Measurements from ENCODE around the gene CNN1. TPM values are rescaled to one million over a fixed set of nuclear protein-coding genes. Genes with fewer than 3 reads are reported as not detected.
"Not testable (repeated sequence)": the region's sequence is repeated elsewhere in the genome, so short reads cannot be mapped to it uniquely, and the experiment has no call there.

CNN1 gene
- total RNA-seq, 3 donors from 2014 or later, result 19.3 to 1,130 (median 71.6) TPM

DNA sequence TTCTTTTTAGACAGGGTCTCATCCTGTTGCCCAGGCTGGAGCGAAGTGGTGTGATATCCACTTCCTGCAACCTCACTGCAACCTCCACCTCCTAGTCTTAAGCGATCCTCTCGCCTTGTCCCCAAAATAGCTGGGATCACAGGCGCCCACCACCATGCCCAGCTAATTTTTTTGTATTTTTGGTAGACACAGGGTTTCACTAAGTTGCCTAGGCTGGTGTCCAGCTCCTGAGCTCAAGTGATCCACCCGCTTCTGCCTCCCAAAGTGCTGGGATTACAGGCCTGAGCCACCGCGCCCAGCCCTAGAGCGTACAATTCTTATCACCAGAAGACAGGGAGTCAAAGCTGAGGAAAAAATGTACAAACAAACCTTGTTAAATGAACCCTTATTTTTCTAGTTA is 24.9 kb downstream of the CNN1 start:
- Histone ChIP-seq H3K4me1 (ENCODE audit: low read depth) (peaks cover 3% of the 10 kb centered on the region), H3K36me3 (ENCODE audit: low read depth) (no peaks in the 10 kb centered on the region), H3K4me3 (no peak overlapping the region), H3K9me3 (no peaks in the 10 kb centered on the region)
- ATAC-seq, result no peak
- intact Hi-C loops (cut with DNase I, micrococcal nuclease), result no loop called here
- DNase-seq, result no peak
- TF ChIP-seq, protein P1, sequence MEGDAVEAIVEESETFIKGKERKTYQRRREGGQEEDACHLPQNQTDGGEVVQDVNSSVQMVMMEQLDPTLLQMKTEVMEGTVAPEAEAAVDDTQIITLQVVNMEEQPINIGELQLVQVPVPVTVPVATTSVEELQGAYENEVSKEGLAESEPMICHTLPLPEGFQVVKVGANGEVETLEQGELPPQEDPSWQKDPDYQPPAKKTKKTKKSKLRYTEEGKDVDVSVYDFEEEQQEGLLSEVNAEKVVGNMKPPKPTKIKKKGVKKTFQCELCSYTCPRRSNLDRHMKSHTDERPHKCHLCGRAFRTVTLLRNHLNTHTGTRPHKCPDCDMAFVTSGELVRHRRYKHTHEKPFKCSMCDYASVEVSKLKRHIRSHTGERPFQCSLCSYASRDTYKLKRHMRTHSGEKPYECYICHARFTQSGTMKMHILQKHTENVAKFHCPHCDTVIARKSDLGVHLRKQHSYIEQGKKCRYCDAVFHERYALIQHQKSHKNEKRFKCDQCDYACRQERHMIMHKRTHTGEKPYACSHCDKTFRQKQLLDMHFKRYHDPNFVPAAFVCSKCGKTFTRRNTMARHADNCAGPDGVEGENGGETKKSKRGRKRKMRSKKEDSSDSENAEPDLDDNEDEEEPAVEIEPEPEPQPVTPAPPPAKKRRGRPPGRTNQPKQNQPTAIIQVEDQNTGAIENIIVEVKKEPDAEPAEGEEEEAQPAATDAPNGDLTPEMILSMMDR (IDR thresholded peaks at IDR 0.05), result no peak

DNA sequence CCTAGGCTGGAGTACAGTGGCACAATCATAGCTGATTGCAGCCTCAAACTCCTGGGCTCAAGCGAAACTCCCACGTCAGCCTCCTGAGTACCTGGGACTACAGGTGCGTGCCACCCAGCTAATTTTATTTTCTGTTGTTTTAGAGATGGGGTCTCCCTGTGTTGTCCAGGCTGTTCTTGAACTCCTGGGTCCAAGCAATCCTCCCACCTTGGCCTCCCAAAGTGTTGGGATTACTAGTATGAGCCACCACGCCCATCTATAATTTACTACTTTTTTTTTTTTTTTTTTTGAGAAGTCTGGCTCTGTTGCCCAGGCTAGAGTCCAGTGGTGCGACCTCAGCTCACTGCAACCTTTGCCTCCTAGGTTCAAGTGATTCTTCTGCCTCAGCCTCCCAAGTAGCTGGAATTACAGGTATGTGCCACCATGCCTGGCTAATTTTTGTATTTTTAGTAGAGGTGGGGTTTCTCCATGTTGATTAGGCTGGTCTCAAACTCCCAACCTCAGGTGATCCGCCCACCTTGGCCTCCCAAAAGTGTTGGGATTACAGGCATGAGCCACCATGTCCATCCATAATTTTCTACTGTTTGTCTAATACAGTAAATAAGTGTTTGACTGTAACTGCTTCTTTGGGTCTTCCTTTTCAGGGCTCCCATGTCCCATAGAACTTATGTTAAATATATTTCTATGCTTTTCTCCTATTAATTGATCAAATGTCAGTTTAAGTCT is 25.6 kb downstream of the CNN1 start:
- H3K9me3 ChIP-seq; H3K4me3 ChIP-seq; H3K36me3 ChIP-seq (ENCODE audit: low read depth); H3K4me1 ChIP-seq (ENCODE audit: low read depth); DNase-seq; ATAC-seq; intact Hi-C loops (cut with DNase I, micrococcal nuclease): not testable (repeated sequence)

DNA sequence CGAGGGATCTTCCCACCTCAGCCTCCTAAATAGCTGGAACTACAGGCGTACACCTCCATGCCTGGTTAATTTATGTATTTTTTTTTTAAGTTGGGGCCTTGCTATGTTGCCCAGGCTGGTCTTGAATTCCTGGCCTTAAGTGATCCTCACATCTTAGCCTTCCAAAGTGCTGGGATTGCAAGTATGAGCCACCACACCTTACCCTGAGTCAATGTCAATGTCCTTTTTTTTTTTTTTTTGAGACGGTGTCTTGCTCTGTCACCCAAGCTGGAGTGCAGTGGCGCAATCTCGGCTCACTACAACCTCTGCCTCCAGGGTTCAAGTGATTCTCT is 27.0 kb downstream of the CNN1 start:
- H3K9me3 ChIP-seq; H3K36me3 ChIP-seq (ENCODE audit: low read depth); H3K4me1 ChIP-seq (ENCODE audit: low read depth); intact Hi-C loops (cut with DNase I, micrococcal nuclease); DNase-seq; H3K4me3 ChIP-seq; ATAC-seq: not testable (repeated sequence)

DNA sequence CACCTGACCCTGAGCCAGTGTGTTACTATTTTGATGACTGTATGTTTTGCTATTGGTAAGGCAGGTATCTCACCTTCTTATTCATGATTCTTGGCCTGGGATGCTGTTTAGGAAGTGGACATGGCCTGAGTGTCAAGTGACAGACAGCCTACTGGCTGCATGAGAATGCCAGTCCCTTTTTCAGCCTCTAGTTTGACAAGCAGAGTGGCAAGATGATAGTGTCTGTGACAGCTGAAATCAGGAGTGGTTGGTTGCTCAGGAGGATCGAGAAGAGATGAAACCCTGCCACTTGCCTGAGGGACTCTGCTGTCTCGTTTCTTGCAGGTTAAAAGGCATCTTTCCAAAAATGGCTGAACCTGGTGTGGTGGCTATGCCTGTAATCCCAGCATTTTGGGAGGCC is 27.5 kb downstream of the CNN1 start:
- TF ChIP-seq, protein P1 (IDR thresholded peaks at IDR 0.05), result no peak
- ATAC-seq (no peak), DNase-seq (no peak)
- H3K9me3 ChIP-seq, result no peaks in the 10 kb centered on the region
- no peak overlapping the region for H3K4me3 ChIP-seq
- intact Hi-C loops (cut with DNase I, micrococcal nuclease), result no loop called here
- H3K36me3 ChIP-seq (ENCODE audit: low read depth), result no peaks in the 10 kb centered on the region
- no peaks in the 10 kb centered on the region for H3K4me1 ChIP-seq (ENCODE audit: low read depth)

DNA sequence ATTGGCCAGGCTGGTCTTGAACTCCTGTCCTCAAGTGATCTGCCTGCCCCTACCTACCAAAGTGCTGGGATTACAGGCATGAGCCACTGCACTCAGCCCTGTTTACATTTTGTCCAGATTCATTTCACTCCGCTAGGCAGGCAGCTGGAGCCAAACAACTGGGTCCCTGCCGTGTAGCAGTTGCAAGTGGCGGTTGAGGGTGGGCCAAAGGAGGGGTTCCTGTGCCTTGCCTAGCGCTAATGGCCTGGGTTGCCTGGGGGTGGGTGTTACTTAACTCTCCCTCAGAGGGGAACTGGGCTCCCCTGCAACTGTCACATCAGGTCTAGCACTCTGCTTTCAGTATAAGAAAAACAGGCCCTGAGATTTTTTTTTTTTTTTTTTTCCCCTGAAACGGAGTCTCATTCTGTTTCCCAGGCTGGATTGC is 31.4 kb downstream of the CNN1 start:
- H3K4me1 ChIP-seq (ENCODE audit: low read depth), result no peaks in the 10 kb centered on the region
- TF ChIP-seq, protein P1 (IDR thresholded peaks at IDR 0.05), result no peak
- H3K36me3 ChIP-seq (ENCODE audit: low read depth), result no peaks in the 10 kb centered on the region
- intact Hi-C loops (cut with DNase I, micrococcal nuclease), result loop anchor here in 1 of 2 donors (10.0 kb wide), 1 partner anchor 75 kb away; no protein-coding TSS in a partner anchor
- DNase-seq, result no peak
- no peak overlapping the region for H3K4me3 ChIP-seq
- no peaks in the 10 kb centered on the region for H3K9me3 ChIP-seq
- no peak for ATAC-seq

DNA sequence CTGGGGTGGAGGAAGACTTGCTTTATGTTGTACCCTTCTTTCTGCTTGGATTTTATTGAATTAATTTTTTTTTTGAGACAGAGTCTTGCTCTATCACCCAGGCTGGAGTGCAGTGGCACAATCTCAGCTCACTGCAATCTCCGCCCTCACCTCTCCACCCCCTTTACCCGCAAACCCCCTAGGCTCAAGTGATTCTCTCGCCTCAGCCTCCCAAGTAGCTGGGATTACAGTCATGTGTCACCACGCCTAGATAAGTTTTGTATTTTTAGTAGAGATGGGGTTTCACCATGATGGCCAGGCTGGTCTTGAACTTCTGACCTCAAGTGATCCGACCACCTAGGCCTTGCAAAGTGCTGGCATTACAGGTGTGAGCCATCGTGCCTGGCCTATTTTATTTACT is 34.7 kb downstream of the CNN1 start:
- ATAC-seq; H3K36me3 ChIP-seq (ENCODE audit: low read depth); DNase-seq; H3K9me3 ChIP-seq; H3K4me3 ChIP-seq; H3K4me1 ChIP-seq (ENCODE audit: low read depth): not testable (repeated sequence)
- intact Hi-C loops (cut with DNase I, micrococcal nuclease), result loop anchor here in 1 of 2 donors (10.0 kb wide), 1 partner anchor 79 kb away; no protein-coding TSS in a partner anchor

DNA sequence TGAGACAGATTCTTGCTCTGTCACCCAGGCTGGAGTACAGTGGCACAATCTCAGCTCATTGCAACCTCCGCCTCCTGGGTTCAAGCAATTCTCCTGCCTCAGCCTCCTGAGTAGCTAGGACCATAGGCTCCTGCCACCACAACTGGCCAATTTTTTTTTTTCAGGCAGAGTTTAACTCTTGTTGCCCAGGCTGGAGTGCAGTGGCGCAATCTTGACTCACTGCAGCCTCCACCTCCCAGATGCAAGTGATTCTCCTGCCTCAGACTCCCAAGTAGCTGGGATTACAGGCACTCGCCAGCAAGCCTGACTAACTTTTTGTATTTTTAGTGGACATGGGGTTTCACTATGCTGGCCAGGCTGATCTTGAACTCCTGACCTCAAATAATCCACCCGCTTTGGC is 35.1 kb downstream of the CNN1 start:
- H3K9me3 ChIP-seq; DNase-seq; H3K4me3 ChIP-seq; H3K36me3 ChIP-seq (ENCODE audit: low read depth); H3K4me1 ChIP-seq (ENCODE audit: low read depth); ATAC-seq: not testable (repeated sequence)
- intact Hi-C loops (cut with DNase I, micrococcal nuclease), result loop anchor here in 1 of 2 donors (10.0 kb wide), 1 partner anchor 79 kb away; no protein-coding TSS in a partner anchor

DNA sequence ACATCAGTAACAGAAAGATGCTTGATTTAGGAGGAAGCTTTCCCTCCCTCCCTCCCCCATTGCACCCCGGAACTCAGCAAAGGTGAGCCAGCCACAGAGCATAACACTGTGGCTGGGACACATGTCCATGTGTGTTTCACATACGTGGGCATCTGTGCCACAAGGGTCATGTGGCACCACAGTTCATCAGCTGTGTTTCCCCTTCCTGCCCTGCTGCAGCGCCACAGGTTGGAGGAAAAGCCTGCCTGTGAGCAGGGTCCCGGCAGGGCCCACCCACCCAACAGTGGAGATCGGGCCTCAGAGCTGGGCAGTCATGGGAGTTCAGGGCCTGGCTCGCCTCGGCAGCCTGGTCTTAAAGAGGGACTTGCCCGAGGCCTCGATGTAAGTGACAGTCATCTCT is 36.0 kb downstream of the CNN1 start:
- H3K4me1 ChIP-seq (ENCODE audit: low read depth), result peaks cover 2% of the 10 kb centered on the region
- DNase-seq (no peak), ATAC-seq (no peak)
- TF ChIP-seq, protein P1 (IDR thresholded peaks at IDR 0.05), result no peak
- no peaks in the 10 kb centered on the region for H3K36me3 ChIP-seq (ENCODE audit: low read depth)
- H3K9me3 ChIP-seq, result no peaks in the 10 kb centered on the region
- no peak overlapping the region for H3K4me3 ChIP-seq
- intact Hi-C loops (cut with DNase I, micrococcal nuclease), result loop anchor here in 1 of 2 donors (10.0 kb wide), 1 partner anchor 80 kb away; no protein-coding TSS in a partner anchor

All from mucosa of descending colon (tissue), 3 donors.